Measurements from ENCODE around the gene SPTLC3.

Gene SPTLC3

GRCh38 chr20:13202565-13202964, 193.8 kb downstream of the SPTLC3 start:
- DNase-seq: no peak

GRCh38 chr20:13205425-13205824, 196.7 kb downstream of the SPTLC3 start:
- no peak for DNase-seq

- DNase-seq: no peak
Measured at GRCh38 chr20:13205848-13206434, 197.2 kb downstream of the SPTLC3 start.

- no peak for DNase-seq
Measured at GRCh38 chr20:13207016-13207415, 198.2 kb downstream of the SPTLC3 start.

GRCh38 chr20:13211956-13212618, 203.3 kb downstream of the SPTLC3 start:
- no peak for DNase-seq

- no peak for DNase-seq
Measured at GRCh38 chr20:13212750-13213149, 204.0 kb downstream of the SPTLC3 start.

- DNase-seq: no peak
Measured at GRCh38 chr20:13213335-13213734, 204.6 kb downstream of the SPTLC3 start.

- no peak for DNase-seq
Measured at GRCh38 chr20:13216533-13216932, 207.8 kb downstream of the SPTLC3 start.

Measured in inflammatory macrophage (primary cell).